Activated CD4-positive, CD25-positive, alpha-beta regulatory T cell treated with anti-CD3 and anti-CD28 coated beads, Interleukin-2, amount 50 U/mL, for 72 hours (primary cell): ENCODE results near the gene SLC24A5.

ENCODE experiments used
- DNase-seq: peaks from one replicate; pipeline ENCODE4 v3.0.0; 2021

The SLC24A5 gene

DNA sequence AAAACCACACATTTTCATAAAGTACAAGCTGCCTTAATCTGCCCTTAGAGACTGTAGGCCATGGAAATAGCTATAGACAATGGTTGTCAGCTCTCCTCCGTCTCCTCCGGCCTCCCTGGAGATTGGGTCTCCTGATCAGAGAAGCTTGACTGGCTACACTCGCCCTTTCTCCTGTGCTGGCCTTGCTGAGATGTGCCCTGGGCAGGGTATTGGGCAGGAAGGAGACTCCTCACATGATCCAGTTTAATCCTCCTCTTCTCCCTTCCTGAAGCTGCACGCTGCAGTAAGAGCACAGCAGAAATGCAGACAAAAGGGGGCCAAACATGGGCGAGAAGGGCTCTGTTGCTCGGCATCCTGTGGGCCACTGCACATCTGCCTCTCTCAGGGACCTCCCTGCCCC is at the start of gene SLC24A5:
Gene SLC24A5, plus strand, starts transcription at position 246 of the 400 bp plus-strand sequence. Its CDS starts 55 bp downstream, at position 301.
- DNase-seq = no peak

DNA sequence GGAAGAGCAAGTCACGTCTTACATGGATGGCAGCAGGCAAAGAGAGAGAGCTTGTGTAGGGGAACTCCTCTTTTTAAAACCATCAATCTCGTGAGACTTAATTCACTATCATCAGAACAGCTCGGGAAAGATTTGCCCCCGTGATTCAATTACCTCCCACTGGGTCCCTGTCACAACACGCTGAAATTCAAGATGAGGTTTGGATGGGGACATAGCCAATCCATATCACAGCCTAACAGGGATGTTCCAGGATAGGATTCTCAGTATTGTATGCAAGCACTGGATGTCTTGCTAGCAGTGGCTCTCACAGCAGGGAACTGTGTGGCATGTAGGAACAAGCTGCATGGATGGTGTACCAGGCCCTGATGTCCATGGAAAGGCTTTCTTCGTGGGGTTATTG is 47.8 kb upstream of the SLC24A5 start:
- DNase-seq = no peak

DNA sequence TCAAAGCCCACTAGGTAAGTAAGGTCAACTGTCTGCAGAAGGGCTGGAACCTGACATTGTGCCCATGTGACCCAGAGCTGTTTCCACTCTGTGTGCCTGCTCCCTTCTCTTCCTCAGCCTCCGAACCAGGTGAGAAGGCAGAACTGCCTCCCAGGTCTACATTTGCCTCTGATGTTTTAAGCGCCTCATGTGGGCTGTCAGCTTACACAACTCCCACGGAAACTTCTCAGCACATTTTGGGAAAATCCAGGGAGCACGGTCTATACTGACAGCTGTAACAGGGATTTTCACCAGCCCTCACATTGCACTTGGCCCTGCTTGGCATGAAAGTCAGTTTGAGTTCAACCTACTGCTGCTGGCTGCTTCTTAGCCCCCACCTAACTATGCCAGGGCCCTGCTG is 46.9 kb upstream of the SLC24A5 start:
- DNase-seq = no peak

DNA sequence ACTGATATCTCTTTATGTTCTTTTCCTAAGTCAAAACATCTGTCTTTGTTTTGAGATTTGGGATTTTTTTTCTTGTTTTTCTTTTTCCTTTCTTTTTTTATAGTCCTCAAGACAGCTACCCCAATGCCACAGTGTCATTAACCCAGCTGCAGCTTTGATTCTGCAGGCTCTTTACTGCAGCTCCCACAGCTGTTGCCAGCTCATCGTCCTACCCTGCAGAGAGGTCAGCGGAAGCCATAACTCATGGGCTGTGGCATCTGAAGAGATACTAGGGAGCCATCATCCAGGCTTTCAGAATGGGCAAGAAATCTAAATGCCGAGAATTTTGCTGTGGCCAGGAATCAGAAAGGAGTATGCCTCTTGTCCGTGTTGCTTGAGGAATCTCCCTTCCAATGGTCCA is 44.3 kb upstream of the SLC24A5 start:
- DNase-seq = no peak

DNA sequence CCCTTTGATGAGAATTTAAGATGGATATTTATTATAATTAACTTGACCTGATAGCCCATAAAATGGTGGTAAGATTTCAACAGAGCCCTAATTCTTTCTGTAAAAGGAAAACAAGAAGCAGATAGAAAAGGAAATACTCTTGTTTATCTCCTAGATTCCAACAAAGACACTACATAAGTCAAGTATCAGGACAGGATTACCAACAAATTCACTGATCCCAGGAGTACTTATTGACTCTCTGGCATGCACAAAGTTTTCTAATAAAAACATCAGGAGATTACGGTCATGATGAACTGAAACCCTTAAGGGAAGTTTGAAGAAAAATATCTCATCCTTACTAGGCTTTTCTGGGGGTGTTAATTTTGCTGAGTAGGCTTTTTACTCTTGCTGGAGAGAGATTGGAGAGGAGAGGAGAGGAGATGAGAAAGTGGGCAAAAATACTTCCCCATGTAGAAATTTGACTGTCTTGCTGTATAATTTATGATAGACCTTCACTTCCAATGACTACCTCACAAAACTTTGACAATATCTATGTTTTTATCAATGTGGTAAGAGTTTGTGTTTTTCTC is 43.1 kb upstream of the SLC24A5 start:
- no peak for DNase-seq

DNA sequence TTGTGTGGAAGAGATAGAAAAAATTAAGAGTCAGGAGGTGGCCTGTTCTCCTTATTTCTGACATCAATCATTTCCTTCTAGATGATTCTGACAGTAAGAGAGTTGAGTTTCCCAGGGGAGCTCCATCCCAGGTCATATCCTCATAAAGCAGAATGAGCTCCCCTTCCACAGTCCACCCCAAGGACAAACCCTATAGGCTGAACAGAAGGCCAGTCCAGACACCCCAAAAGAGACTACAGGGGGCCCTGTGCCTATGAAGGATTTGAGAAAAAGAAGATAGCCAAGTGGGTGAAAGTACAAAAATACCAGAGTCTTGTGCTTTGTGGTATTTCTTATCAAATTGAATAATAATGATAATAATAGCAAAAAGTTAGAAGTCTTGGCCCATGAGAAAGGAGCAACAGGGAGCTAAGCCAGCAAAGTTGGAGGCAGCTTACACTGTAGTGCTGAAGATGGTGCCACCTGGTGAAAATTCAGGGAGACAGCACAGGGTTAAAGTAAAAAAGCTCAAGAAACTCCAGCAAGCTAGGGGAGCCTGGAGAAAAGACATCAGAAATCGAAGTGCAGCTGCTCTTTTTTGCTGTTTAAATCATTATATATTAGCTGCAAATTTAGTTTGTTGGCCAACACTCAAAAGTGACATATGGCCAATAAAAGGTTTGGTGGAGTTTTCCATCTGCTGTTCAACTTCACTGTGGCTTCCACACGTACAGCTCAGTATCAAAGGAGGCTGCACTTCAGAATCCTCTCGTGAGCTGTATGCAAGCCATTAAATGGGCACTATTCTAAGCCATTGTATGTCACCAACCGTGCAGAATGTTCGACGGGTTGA is 35.8 kb upstream of the SLC24A5 start:
- DNase-seq = no peak

DNA sequence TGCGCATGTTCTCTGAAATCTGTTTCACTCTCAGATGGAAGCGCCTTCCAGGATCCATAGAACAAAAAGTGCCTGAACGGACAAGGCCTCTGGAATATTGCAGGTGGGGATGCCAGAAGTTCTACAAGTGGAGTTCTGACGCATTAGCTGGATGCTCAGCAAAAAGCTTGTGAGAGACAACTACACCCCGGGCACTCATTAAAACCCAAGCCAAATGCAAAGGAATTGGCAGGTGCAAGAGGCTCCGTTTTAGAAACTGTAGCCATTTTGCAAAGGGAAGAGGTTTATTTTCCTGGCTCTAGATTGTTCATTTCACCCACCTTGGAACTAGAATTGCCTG is 35.2 kb upstream of the SLC24A5 start:
- no peak for DNase-seq

DNA sequence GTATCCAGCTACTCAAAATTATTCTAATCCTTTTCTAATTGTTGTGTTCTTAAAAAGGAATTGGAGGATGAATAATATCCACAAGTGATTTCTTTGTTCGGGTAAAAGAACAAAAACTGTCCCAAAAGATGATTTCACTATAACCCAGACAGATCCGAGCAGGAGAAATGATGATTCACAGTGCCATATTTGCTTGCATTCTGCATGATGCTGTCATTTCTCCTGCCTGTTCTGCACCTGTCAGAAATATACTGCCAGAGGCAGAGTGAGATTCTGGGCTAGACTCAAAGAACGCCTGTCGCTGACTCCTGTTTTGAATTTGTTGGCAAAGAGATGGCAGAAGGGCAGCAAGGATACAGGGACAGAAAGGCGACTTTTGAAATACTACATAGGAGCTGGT is 34.7 kb upstream of the SLC24A5 start:
- no peak for DNase-seq

DNA sequence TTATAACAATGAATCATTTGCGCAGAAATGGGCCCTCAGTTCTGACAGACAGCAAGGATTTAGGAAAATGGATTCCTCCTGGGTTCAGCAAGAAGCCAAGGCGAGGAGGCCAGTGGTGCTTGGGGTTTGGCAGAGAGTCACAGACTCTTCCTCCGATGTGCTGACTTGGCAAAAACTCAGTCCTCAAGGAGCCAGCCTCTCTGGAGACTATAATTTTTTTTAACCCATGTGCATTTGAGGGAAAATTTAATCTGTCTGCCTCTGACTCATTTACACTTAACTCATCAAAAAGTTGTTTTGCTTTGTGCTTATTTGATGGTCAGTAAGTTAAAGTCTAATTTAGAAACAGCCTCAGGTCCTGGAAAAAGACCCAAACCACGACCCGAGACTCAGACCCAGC is 34.2 kb upstream of the SLC24A5 start:
- DNase-seq = no peak

DNA sequence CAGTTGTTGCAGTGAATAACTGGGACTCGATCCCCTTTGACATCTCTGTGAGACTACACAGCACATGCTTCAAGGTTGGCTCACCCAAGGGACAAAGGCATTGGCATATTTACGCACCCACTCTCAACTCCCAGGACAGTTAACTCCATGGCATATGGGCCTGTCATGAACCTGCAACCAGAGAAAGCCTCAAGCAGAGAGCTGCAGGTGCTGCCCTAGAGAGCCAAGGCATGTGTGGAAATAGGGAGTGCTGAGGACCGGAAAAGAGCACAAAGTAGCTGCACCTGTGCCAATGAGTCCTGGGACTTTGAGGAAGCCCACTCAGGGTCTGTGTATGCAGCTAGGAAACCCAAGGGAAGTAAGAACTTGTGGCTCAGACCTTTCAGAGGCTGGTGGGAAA is 32.9 kb upstream of the SLC24A5 start:
- no peak for DNase-seq

DNA sequence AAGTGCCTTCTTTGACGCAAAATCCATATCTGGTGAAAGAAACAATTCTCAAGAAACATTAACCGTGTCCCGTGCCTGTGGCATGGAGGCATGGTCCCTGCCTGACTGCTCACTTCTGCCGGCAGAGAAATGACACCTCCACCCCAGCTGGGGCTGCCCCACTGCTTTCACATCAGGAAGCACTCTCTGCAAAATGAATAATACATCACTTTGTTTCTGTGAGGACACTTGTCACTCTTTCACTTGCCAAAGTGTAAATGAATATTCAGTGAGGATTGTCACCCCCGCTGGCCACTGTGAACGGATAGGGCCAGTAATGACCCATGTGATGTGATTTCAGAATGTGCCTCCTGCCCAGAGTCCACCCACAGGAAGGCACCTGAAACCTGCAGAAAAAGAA is 31.1 kb upstream of the SLC24A5 start:
- no peak for DNase-seq

DNA sequence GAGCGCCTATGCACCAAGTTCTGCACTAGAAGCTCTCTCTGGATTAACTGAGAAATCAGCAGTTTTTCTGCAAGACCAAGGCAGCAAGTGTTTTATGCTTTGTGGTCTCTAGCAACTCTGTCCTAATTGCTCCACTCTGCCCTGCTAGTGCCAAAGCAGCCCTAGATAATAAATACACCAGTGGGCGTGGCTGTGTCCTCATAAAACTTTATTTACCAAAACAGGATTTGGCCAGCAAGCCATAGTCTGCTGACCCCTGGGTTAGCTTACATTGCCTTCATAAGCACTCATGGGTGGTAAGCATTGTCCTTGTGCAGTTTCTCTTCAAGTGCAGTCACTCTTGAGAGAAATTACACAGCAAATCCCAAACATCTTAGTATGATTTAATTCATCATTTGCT is 30.7 kb upstream of the SLC24A5 start:
- DNase-seq = no peak

DNA sequence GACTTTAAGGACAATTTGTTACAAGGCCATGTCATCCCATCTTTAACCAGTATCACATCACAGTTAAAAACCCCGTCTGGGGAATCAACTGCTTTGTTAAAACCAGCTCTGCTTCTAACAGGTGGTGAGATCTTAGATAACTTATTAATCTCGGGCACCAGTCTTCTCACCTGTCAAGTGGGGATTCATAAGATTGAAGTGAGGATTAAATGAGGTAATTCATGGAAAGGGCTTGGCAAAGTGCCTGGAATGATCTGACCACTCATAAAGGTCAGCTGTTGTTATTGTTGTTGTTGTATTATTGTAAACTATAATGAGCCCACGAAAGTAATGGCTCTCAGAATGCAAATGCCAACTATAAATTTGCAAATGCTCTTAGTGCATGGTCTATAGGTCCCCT is 30.1 kb upstream of the SLC24A5 start:
- no peak for DNase-seq

DNA sequence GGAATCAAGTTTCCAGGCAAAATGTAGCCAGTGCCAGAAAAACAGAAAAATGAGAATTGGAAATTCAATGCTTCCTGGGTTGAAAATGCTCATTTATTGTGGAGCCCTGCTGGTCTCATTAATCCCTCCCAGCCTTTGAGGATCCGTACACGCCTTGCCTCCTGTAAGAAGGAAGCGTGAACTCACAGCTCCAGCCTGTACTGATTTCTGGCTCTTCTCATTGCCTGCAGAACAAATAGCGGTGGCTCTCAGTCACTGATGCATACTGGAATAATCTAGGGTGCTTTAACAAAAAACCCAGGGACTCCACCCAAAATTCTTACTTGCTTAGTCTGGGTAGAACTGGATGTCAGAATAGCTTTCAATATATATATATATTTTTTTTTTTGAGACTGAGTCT is 29.3 kb upstream of the SLC24A5 start:
- no peak for DNase-seq

DNA sequence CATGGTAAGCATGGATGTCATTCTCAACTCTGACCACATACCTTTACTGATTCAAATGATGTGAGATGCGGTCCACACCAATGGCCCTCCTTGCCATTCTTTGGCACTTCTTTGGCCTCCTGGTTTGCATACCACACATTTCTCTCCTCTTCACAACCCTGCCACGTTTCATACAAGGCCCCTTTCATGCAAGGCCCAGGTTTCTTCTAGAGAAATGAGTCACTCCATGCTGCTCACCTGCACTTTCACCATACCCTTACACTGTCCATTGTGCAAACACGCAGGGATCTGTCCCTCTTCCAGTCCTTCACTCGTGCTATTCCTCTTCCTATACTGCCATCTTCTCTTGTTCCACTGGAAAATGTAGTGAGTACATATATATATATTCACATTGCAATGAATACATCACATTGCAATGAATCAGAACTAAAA is 24.4 kb upstream of the SLC24A5 start:
- no peak for DNase-seq

DNA sequence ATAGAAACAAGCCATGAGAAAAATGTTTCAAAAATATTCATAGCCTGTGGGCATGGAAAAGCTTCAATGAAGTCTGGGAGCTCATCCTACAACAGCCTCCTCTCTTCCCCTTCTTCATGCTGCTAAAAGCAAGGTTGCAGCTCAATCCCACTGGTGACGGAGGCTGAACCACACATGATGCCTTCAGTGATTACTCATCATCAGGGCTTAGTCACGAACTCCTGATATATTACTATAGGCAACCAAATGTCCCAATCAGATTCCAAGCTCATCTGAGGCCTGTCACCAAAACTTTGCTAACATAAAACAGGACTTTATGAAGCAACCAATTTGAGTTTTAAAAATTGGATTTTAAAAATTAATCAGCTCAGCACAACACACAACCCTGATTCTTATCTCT is 24.0 kb upstream of the SLC24A5 start:
- no peak for DNase-seq

DNA sequence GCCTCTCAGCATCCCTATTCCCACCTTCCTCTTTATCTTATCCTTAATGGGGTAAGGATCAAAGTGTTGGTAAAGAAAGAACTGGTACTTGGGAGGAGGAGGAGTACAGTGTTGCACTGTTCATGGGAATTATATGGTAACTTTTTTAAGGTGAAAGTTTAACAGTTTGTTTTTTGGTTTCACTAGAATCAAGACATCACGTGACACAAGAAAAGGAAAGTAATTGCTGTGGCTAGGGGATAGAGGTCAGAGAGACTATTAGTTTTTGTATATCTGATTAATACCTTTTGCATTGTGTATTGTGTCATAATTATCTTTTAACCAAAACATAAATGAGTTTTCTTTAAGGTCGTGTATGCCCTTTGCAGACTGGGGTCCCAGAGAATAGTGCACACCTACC is 23.5 kb upstream of the SLC24A5 start:
- no peak for DNase-seq

DNA sequence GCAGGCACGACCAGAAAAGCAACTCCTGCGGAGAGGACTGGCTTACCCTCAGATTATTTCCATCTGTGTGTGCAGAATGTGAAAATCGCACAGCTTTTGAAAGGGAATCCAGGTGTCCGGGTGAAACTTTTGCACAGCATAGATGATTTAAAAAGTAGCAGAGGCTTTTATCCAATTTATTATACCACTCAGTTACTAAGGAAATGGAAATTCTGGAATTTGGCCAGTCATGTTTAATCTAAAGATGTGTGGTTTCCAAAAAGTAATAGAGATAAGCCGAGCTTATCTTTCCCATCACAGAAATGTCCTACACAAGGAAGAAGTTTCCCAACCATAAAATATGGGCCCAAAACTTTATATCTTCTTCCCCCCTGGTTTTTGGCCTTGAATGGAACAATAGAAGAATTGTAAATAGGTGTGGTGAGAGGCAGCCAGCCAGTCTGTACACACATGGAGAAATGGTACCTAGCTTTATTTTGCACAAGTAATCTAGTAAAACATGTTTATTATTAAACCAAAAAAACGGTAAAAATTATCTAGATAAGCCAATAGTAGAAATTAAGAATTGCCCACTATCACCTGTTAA is 19.3 kb upstream of the SLC24A5 start:
- no peak for DNase-seq

DNA sequence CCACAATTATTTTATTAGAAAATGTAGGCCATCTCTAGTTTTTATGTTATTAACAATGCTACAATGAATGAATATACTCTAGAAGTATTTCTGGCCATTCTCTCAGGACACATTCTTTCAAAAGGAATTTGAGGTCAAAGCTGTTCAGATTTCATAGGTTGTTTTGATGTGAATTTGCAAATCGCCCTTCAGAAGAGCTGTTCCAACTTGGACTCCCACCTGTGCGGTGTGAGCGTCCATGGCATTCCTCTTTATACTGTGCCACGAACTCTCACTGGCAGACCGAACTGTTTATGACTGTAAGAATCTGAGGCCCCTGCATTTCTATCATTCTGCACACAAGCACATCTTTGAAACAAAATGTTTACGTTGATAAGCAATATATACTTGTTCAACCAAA is 18.6 kb upstream of the SLC24A5 start:
- no peak for DNase-seq

DNA sequence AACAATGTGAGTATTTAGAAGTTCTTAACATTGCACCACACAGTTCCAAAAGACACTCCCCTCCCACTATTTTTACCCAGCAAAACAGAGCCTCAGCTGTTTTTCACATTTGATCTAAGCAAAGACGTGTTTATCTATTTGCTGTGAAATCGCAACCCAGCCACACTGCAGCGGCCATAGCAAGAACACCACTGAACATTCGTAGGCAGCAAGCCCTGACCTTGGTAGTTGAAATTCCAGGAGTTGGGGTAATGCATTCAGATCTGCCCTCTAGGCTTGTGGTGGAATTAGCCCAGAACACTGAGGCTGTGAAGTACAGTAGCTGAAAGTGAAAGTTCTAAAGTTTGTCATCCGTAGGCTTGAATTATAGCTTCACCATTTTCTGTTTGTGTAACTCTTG is 17.1 kb upstream of the SLC24A5 start:
- DNase-seq = no peak

DNA sequence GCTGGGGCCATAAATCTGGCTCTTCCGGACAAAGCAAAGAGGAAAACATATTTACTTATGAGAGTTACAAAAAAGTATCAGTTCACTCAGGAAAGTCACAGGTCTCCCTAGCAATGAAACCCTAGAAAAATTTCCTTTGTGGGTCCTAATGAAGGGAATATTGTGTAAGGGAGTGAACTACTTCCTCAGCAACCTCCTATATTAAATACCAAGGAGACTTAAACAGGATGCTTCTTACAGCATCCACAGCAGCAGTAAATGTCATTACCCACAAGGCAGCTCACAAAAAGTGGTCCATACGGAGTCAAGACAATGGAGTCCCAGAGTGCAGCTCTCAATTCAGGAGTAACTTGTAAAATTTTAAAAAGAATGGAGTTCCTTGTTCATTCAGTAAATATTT is 14.9 kb upstream of the SLC24A5 start:
- DNase-seq = no peak

DNA sequence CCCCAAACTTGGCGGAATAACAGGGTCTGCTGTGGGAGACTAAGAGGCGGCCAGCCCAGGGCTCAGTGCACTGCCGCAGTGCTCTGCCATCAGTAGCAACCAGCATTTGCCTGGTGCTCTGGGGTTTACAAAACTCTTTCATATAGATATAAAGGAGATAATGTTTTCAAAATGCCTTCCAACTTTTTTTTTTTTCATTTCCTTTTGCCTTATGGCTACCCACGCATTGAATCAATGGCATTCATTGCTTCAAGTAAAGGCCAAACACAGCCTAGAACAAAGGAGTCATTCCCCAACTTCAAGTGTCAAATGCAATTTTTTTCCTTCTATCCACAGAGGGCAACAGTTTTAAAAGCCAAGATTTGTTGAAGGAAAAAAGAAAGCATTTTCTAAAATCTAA is 11.6 kb upstream of the SLC24A5 start:
- no peak for DNase-seq

DNA sequence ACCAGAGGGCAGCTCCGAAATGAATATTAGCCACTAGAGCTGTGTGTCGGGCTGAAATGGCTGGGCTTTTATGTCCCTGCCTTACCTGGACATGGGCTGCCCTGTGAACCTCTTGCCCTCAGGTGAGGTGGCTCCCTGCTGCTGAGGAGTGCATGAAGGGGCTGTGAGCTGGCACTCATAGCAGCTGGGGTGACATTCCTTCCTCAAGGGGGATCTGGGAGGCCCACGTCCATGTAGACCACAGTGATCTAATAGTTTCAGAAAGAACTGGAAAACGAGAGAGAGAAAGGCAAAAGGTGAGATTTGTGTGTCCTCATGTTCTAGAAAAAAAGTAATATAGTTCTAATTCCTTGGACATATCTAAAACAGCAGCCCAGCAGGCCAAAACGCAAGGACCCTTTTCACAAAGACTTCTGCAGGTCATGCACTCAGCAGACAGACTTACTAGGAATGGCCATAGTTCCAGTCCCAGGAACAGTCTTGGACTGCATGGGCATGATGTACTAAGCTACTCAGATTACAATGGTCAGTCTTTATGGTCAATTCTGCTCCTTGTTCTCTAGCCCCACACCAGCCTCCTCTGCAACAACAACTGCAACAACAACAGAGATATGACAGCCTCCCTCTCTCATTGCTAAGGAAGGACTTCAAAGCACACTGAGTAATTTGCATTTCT is 10.8 kb upstream of the SLC24A5 start:
- no peak for DNase-seq

DNA sequence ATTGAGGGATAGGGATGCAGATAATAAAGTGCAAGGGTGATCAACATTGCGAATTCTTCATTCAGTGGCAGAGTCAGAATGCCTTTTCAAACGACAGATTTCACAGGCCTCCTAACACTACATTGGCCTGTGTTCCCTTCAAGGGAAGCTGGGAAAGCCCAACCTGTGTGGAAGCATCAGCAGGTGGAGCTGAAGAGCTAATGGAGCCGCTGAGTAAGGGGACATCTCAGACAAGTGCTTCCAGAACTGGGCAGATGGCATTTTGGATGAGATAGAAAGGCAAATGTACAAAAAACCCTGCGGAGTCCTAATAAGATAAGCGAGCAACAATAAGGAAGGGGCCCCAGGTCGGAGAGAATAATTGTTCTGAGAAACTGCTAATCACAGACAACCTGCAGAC is 8.5 kb upstream of the SLC24A5 start:
- DNase-seq = no peak
